ENCODE results near the gene UPB1.

The UPB1 gene

DNA sequence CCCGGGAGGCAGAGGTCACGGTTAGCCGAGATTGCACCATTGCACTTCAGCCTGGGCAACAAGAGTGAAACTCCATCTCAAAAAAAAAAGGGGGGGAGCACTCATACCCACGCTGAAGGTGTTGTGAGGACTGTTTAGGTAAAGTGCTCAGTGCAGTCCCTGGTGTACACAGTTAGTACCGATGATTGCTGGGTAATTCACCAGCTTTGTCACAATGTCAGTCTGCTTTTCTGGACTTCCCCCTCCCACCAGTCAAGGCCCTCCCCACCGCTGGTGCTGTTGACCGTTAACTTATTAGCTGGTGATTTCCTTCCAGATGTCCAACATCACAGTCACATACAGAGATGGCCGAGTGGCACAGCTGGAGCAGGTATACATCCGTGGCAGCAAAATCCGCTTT lies 72.5 kb downstream of the UPB1 start:
- DNase-seq, result no peak

DNA sequence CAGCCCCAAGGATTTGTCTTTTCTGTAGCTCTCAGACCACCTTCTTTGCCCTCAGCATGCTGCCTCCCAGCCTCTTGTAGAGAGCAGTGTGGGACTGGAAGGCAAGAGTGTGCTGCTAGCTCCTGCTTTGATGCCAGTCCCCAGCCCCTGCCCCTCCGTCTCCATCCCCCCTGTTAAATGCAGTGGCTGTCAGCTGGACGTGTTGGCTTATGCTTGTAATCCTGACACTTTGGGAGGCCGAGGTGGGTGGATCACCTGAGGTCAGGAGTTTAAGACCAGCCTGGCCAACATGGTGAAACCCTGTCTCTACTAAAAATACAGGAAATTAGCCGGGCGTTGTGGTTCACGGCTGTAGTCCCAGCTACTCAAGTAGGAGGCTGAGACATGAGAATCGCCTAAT lies 76.1 kb downstream of the UPB1 start:
- no peak for DNase-seq

DNA sequence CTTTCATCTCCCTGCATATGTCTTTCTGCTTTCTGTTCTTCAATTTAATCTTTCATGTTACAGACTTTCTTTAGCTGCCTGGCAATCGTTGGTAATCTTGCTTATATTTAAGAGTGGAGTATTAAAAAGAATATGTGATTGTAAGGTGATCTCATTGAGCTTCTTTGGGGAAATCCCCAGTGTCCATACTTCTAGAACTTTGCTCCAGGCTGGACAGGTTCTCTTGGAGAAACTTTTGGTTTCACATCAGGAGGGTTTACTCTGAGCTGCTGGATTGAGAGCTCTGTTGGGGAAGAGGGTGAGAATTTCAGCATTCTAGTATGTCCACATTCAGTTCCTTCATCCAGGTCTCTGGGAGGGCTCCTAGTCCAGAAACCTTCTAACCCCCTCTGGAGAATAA lies 81.6 kb downstream of the UPB1 start:
- DNase-seq, result no peak

Data from stimulated activated CD4-positive, alpha-beta T cell treated with anti-CD3 and anti-CD28 coated beads, Interleukin-4, amount 100 ng/mL, for 24 hours (primary cell).